Activated CD4-positive, CD25-positive, alpha-beta regulatory T cell treated with anti-CD3 and anti-CD28 coated beads, Interleukin-2, amount 50 U/mL, for 16 hours (primary cell): ENCODE results near the gene TBC1D12.
"Not testable (repeated sequence)": the region's sequence is repeated elsewhere in the genome, so short reads cannot be mapped to it uniquely, and the experiment has no call there.

Experiments
- DNase-seq: peaks from one replicate; pipeline ENCODE4 v3.0.0-alpha.2; 2020; ENCODE audit warnings: low read depth, low spot score

Gene TBC1D12

DNA sequence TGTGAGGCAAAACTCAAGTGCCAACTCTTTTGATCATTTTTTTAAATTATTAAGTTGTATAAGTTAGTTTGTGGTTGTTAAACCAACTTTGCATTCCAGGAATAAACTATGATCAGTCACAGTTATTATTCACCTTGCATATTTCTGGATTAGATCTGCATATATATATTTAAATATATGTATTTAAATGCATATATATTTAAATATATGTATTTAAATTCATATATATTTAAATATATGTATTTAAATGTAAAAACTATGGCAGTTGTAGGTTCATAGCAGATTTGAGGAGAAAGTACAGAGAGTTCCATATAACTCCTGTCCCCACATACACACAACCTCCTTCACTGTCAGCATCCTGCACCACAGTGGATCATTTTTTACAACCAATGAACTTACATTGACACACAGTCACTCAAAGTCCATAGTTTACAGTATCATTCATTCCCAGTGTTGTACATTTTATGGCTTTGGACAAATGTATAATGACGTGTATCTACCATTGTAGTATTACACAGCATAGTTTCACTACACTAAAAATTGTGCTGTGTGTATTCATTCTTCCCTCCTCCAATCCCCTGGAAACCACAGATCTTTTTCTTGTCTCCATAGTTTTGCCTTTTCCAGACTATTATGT, 49.7 kb downstream of the TBC1D12 start:
- DNase-seq, result no peak

DNA sequence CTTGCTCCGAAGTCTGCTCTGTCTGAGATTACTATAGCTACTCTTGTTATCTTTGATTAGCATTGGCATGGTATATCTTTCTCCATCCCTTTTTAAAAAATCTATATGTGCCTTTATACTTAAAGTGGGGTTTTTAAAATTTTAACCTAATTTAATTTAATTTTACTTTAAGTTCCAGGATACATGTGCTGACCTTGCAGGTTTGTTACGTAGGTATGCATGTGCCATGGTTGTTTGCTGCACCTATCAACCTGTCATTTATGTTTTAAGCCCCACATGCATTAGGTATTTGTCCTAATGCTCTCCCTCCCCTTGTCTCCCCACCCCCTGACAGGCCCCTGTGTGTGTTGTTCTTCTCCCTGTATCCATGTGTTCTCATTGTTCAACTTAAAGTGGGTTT, 54.6 kb downstream of the TBC1D12 start:
- no peak for DNase-seq

DNA sequence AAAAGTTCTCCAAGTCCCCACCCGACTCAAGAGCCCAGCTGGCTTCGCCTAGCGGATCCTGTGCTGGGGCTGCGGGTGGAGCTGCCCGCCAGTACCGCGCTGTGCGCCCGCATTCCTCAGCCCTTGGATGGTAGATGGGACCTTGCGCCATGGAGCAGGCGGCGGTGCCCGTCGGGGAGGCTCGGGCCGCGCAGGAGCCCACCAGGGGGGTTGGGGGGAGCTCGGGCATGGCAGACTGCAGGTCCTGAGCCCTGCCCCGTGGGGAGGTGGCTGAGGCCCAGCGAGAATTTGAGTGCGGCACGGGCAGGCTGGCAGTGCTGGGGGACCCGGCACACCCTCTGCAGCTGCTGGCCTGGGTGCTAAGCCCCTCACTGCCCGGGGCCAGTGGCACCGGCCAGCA, 57.0 kb downstream of the TBC1D12 start:
- DNase-seq, result no peak

GRCh38 chr10:94461503-94461902, 59.2 kb downstream of the TBC1D12 start:
- DNase-seq, result no peak

- no peak for DNase-seq
These were observed 59.8 kb downstream of the TBC1D12 start for GRCh38 chr10:94462130-94462529.

- DNase-seq, result no peak
These were observed 63.3 kb downstream of the TBC1D12 start for GRCh38 chr10:94465684-94466083.

GRCh38 chr10:94481410-94481809, 79.1 kb downstream of the TBC1D12 start:
- DNase-seq, result no peak

DNA sequence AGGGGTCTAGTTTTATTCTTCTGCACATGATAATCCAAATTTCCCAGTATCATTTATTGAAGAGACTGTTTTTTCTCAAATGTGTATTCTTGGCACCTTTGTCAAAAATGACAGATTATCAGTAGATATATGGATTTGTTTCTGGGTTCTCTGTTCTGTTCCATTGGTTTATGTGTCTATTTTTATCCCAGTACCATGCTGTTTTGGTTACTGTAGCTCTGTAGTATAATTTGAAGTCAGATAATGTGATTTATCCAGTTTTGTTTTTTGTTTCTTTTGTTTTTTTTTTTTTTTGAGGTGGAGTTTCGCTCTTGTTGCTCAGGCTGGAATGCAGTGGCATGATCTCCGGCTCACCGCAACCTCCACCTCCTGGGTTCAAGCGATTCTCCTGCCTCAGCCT, 81.6 kb downstream of the TBC1D12 start:
- no peak for DNase-seq

- no peak for DNase-seq
These were observed 82.8 kb downstream of the TBC1D12 start for GRCh38 chr10:94485094-94485493.

GRCh38 chr10:94487575-94487974, 85.2 kb downstream of the TBC1D12 start:
- DNase-seq, result no peak

DNA sequence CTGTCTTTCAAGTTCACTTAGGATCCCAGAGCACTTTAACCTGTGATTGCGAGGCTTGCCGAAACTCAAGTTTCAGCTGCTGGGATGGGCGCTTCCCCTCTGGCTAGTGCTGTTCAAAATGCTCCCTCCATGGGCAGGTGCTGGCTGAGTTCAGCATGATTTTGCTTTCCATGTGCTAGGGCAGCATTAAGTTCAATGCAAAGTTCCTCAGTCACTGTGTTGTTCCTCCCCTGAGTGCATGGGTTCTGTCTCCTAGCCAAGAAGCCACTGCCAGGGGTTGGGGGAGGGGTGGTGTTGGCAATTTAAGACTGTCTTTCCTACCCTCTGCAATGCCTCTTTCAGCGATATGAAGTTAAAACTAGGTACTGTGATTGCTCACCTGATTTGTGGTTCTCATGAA, 86.8 kb downstream of the TBC1D12 start:
- no peak for DNase-seq

DNA sequence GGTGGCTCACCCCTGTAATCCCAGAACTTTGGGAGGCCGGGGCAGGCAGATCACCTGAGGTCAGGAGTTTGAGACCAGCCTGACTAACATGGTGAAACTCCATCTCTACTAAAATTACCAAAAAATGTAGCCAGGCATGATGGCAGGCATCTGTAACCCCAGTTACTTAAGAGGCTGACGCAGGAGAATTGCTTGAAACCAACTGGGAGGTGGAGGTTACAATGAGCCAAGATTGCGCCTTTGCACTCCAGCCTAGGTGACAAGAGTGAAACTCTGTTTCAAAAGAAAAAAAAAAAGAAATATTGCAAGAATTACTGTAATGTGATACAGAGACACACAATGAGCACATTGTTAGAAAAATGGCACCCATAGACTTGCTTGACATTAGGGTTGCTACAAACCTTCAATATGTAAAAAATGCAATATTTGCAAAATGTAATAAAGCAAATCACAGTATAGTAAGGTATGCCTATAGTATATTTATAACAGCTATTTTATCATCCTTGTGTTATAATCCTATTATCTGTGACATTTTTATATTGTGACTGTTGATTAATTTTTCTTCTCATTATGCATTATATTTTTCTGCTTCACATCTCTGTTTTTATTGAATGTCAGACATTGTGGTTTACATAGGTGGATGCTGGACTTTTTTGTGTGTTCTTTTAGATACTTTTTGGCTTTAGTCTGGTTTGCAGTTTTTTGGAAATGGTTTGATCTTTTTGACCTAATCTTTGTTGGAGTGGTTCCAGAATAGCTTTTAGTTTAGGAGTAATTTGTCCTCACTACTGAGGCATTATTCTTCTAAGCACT, 87.8 kb downstream of the TBC1D12 start:
- DNase-seq, result no peak

DNA sequence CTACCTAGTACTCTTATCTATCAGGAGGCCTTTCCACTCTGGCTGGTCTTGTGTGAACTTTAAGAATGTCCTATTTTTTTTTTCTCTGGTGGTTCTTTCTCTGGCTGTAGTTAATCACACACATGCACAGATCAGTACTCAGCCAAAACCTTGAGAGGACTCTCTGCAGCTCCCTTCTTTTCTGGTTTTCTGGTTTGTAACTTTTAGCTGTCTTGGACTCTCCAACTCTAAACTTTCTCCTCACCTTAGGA, 88.4 kb downstream of the TBC1D12 start:
- DNase-seq, result no peak

DNA sequence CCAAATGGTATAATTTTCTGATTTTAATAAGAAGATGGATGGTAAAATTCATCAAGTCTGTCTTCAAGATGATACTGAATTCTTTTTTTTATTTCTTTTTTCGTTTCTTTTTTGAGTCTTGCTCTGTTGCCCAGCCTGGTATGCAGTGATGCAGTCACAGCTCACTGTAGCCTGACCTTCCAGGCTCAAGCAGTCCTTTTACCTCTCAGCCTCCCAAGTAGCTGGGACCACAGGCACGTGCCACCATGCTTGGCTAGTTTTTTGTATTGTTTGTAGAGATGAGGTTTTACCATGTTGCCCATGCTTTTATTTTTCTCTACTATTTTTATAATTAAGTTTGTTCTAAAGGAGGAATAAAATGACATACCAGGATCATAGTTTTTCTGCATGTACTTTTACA, 91.1 kb downstream of the TBC1D12 start:
- DNase-seq, result no peak

DNA sequence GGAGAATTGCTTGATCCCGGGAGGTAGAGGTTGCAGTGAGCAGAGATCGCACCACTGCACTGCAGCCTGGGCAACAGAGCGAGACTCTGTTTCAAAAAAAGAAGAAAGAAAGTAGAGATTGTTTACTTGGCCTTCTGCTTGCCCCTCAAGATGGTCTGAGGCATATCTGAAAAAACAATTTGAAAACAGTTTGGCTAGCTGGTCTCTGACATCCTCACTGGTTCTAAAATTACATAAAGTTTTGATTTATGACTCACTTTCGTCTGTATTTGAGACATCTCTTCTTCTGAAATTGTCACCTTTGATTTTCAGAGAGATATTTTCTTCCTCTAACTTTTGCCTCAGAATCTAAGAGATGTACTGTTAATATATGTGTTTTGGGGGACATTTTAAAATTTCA, 93.7 kb downstream of the TBC1D12 start:
- no peak for DNase-seq

DNA sequence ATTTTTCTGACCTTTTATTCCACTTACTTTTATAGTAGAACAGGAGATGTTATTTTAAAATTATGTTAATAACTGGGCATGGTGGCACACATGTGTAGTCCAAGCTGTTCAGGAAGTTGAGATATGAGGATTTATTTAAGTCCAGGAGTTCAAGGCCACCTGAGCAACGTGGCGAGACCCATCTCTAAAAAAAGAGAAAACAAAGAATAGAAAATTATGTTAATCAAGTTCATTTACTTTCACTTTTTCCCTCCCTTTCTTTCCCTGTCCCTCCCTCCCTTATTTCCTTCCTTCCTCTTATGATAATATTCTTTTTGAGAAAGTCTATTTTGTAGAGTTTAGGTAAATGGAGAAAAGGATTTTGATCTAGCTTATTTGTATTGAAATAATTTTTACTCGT, 94.3 kb downstream of the TBC1D12 start:
- DNase-seq, result no peak

- DNase-seq, result no peak
These were observed 97.7 kb downstream of the TBC1D12 start for GRCh38 chr10:94500063-94500462.

- DNase-seq, result no peak
These were observed 119.2 kb downstream of the TBC1D12 start for GRCh38 chr10:94521276-94522250.

DNA sequence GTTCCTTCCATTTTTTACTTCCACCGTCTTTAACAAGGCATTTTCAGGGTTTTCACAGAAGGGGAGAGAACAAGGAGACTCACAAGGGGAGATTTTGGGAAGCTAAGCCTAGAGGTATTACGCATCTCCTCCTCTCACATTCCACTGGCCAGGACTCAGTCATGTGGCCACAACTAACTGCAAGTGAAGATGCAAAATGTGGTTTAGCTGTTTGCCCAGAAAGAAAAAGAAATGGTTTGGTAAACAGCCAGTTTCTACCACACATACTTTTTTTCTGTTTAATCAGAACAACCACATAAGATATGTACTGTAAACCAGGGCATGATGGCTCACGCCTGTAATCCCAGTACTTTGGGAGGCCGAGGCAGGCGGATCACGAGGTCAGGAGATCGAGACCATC, 121.8 kb downstream of the TBC1D12 start:
- no peak for DNase-seq

- no peak for DNase-seq
These were observed 122.4 kb downstream of the TBC1D12 start for GRCh38 chr10:94524711-94525110.

DNA sequence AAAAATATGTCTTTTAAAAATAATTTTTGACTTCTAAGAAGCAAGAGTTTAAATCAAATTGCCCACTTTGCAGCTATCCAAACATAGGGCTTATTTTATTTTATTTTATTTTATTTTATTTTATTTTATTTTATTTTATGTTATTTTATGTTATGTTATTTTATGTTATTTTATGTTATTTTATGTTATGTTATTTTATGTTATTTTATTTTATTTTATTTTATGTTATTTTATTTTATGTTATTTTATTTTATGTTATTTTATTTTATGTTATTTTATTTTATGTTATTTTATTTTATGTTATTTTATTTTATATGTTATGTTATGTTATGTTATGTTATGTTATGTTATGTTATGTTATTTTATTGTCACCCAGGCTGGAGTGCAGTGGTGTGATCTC, 129.2 kb downstream of the TBC1D12 start:
- DNase-seq, result not testable (repeated sequence)

- DNase-seq, result no peak
These were observed 130.7 kb downstream of the TBC1D12 start for GRCh38 chr10:94533027-94533426.
